GM23338 (cell line): Measurements from ENCODE around the gene RANGAP1. TPM values are rescaled to one million over a fixed set of nuclear protein-coding genes. Genes with fewer than 3 reads are reported as not detected.

ENCODE experiments used
- ATAC-seq: fragments of 200-7000 bp; cut with Tn5 transposase; 3 replicates; pipeline ENCODE4 v1.9.1; 2020
- DNase-seq: peaks from one replicate; pipeline ENCODE4 v3.0.0-alpha.2; 2015; ENCODE audit warnings: low spot score
- H2AFZ ChIP-seq: fragments of 200-600 bp; sonication (generic); 2 replicates; pipeline ENCODE4 v1.8.0; 2016; ENCODE audit warnings: antibody characterized with exemption, mild to moderate bottlenecking, moderate library complexity
- H3F3A ChIP-seq: fragments of 200-600 bp; sonication (generic); replicated peaks from 2 replicates; pipeline ENCODE4 v1.8.0; 2017; ENCODE audit warnings: antibody characterized with exemption, mixed run types, low read depth
- H3K27ac ChIP-seq: fragments of 200-600 bp; sonication (generic); 2 replicates; pipeline ENCODE4 v1.6.1; 2016; ENCODE audit warnings: low read depth
- H3K27me3 ChIP-seq: fragments of 200-600 bp; sonication (generic); 2 replicates; pipeline ENCODE4 v1.8.0; 2016; ENCODE audit warnings: mild to moderate bottlenecking, mixed run types, moderate library complexity; ENCODE audit not compliant: insufficient read depth
- H3K36me3 ChIP-seq: fragments of 200-600 bp; sonication (generic); 2 replicates; pipeline ENCODE4 v1.8.0; 2016; ENCODE audit warnings: mild to moderate bottlenecking; ENCODE audit not compliant: insufficient read depth
- H3K4me1 ChIP-seq: fragments of 200-600 bp; sonication (generic); 2 replicates; pipeline ENCODE4 v1.8.0; 2016; ENCODE audit warnings: mild to moderate bottlenecking, moderate library complexity; ENCODE audit not compliant: insufficient read depth
- H3K4me2 ChIP-seq: fragments of 200-600 bp; sonication (generic); 2 replicates; pipeline ENCODE4 v1.7.1; 2017; ENCODE audit warnings: mixed run types
- H3K4me3 ChIP-seq: fragments of 200-600 bp; sonication (generic); 2 replicates; pipeline ENCODE4 v1.6.1; 2016; ENCODE audit warnings: mixed run types
- H3K79me2 ChIP-seq: fragments of 200-600 bp; sonication (generic); replicated peaks from 2 replicates; pipeline ENCODE4 v1.8.0; 2017; ENCODE audit warnings: mild to moderate bottlenecking; ENCODE audit not compliant: insufficient read depth
- H3K9me2 ChIP-seq: fragments of 200-600 bp; sonication (generic); 2 replicates; pipeline ENCODE4 v1.8.0; 2017; ENCODE audit not compliant: insufficient read depth
- H4K20me1 ChIP-seq: fragments of 200-600 bp; sonication (generic); replicated peaks from 2 replicates; pipeline ENCODE4 v1.8.0; 2017; ENCODE audit warnings: mild to moderate bottlenecking; ENCODE audit not compliant: insufficient read depth
- H3K27ac Mint-ChIP-seq: 2 replicates; pipeline ENCODE4 v1.8.0; 2020; ENCODE audit warnings: inconsistent platforms, mild to moderate bottlenecking, moderate library complexity, mixed read lengths
- H3K27me3 Mint-ChIP-seq: 3 replicates; pipeline ENCODE4 v1.8.0; 2022; ENCODE audit warnings: low read depth, mild to moderate bottlenecking, moderate library complexity, mixed read lengths, inconsistent platforms; ENCODE audit not compliant: insufficient read depth, poor library complexity
- H3K36me3 Mint-ChIP-seq: 3 replicates; pipeline ENCODE4 v1.8.0; 2021; ENCODE audit warnings: low read depth, mild to moderate bottlenecking, inconsistent platforms, moderate library complexity, mixed read lengths
- H3K4me1 Mint-ChIP-seq: 3 replicates; pipeline ENCODE4 v1.8.0; 2020; ENCODE audit warnings: mild to moderate bottlenecking, inconsistent platforms, mixed read lengths
- H3K4me3 Mint-ChIP-seq: 3 replicates; pipeline ENCODE4 v1.8.0; 2021; ENCODE audit warnings: moderate library complexity, mild to moderate bottlenecking, inconsistent platforms, mixed read lengths
- H3K9me3 Mint-ChIP-seq: 3 replicates; pipeline ENCODE4 v1.8.0; 2020; ENCODE audit warnings: moderate library complexity, mild to moderate bottlenecking, inconsistent platforms, mixed read lengths
- CREB1 ChIP-seq: fragments of 250-450 bp; sonication (Bioruptor Pico); IDR thresholded peaks from 2 replicates; pipeline ENCODE4 v1.5.0; 2020; ENCODE audit warnings: low read depth, mild to moderate bottlenecking, moderate library complexity
- EZH2 ChIP-seq: fragments of 200-600 bp; sonication (generic); IDR thresholded peaks from one replicate; pipeline ENCODE4 v1.8.0; 2017; ENCODE audit warnings: antibody characterized with exemption, mild to moderate bottlenecking, low read depth; ENCODE audit not compliant: unreplicated experiment
- EZH2phosphoT487 ChIP-seq: fragments of 200-600 bp; sonication (generic); IDR thresholded peaks from one replicate; pipeline ENCODE4 v1.8.1; 2018; ENCODE audit warnings: antibody characterized with exemption; ENCODE audit not compliant: unreplicated experiment
- NANOG ChIP-seq: IDR thresholded peaks from 2 replicates; pipeline ENCODE4 v1.6.1; 2016; ENCODE audit warnings: antibody characterized with exemption, borderline replicate concordance
- POLR2AphosphoS5 ChIP-seq: IDR thresholded peaks from 2 replicates; pipeline ENCODE4 v1.6.1; 2016; ENCODE audit warnings: antibody characterized with exemption, low read depth
- STAT1 ChIP-seq: IDR thresholded peaks from one replicate; pipeline ENCODE4 v1.6.1; 2016; ENCODE audit warnings: antibody characterized with exemption; ENCODE audit not compliant: unreplicated experiment
- ZNF114 ChIP-seq: fragments of 250-450 bp; sonication (Bioruptor Pico); IDR thresholded peaks from 2 replicates; pipeline ENCODE4 v1.5.0; 2020; ENCODE audit warnings: mild to moderate bottlenecking, moderate library complexity
- ZNF331 ChIP-seq: fragments of 250-450 bp; sonication (Bioruptor Pico); IDR thresholded peaks from 2 replicates; pipeline ENCODE4 v1.5.0; 2020; ENCODE audit warnings: low read depth, mild to moderate bottlenecking, moderate library complexity
- polyA plus RNA-seq: library from polyadenylated mRNA; unstranded; fragments of >200 nt; fragmentation: Nextera tagmentation; extraction: Ambion mirVana; gene quantifications from 2 replicates; pipeline ENCODE4 v1.2.1, GENCODE V29; 2016
- total RNA-seq: library from RNA; depleted of rRNA; stranded (reverse); fragments of >200 nt; shearing (Covaris generic); gene quantifications from 2 replicates; pipeline ENCODE4 v1.2.3, GENCODE V29; 2014
- TF ChIP-seq, protein P1 (sequence below), 2 experiments: fragments of 200-600 bp in 1 of 2; sonication (generic) in 1 of 2; conservative IDR thresholded peaks; 2 replicates each; pipeline versions ENCODE4 v1.5.1 to v1.6.1; 2016 to 2017; ENCODE audit warnings: antibody characterized with exemption in 2 of 2, low read depth in 2 of 2, mild to moderate bottlenecking in 2 of 2, moderate library complexity in 1 of 2
- TF ChIP-seq, protein P2 (sequence below): fragments of 250-450 bp; sonication (Bioruptor Pico); IDR thresholded peaks from 2 replicates; pipeline ENCODE4 v1.5.0; 2020; ENCODE audit warnings: mild to moderate bottlenecking, moderate library complexity
- TF ChIP-seq, protein P3 (sequence below): IDR thresholded peaks from 2 replicates; pipeline ENCODE4 v1.6.1; 2016; ENCODE audit warnings: antibody characterized with exemption
- TF ChIP-seq, protein P4 (sequence below): IDR thresholded peaks from one replicate; pipeline ENCODE4 v1.6.1; 2018; ENCODE audit warnings: antibody characterized with exemption; ENCODE audit not compliant: unreplicated experiment

The RANGAP1 gene
- total and polyA plus RNA-seq, 2 experiments from 2014 or later: 54.7 to 141 TPM

DNA sequence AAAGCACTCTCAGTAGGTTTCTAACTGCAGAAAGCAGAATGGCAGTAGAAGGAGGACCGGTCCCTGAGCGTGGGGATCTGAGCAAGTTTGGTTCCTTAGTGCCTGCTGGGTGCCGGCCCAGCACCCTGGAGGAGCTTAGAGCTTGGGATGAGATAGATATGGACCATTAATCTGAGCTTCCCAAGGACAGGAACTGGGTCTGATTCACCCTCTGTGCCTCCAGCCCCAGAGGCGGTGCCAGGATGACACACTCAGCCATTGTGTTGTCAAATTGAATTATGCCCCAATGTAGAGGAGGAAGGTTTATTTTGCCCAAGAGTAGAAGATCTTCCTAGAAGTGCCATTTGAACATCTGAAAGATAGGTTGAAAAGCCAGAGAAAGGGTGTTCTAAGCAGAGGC is 19.7 kb upstream of the RANGAP1 start:
- peaks cover 30% of the 10 kb centered on the region for H4K20me1 ChIP-seq
- H3K4me3 ChIP-seq: no peak overlapping the region
- no peak overlapping the region for H3K4me3 Mint-ChIP-seq
- H2AFZ ChIP-seq: no peak overlapping the region
- H3F3A ChIP-seq: 0 out of 2 replicates have a peak, but pooled peaks cover 6% of the 10 kb centered on the region
- no peak overlapping the region for H3K27ac ChIP-seq
- no peaks in the 10 kb centered on the region for H3K36me3 ChIP-seq
- H3K9me2 ChIP-seq: no peaks in the 10 kb centered on the region
- TF ChIP-seq, protein P1, sequence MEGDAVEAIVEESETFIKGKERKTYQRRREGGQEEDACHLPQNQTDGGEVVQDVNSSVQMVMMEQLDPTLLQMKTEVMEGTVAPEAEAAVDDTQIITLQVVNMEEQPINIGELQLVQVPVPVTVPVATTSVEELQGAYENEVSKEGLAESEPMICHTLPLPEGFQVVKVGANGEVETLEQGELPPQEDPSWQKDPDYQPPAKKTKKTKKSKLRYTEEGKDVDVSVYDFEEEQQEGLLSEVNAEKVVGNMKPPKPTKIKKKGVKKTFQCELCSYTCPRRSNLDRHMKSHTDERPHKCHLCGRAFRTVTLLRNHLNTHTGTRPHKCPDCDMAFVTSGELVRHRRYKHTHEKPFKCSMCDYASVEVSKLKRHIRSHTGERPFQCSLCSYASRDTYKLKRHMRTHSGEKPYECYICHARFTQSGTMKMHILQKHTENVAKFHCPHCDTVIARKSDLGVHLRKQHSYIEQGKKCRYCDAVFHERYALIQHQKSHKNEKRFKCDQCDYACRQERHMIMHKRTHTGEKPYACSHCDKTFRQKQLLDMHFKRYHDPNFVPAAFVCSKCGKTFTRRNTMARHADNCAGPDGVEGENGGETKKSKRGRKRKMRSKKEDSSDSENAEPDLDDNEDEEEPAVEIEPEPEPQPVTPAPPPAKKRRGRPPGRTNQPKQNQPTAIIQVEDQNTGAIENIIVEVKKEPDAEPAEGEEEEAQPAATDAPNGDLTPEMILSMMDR (conservative IDR thresholded peaks at IDR 0.05; ENCODE audit: low read depth in 2 of 2): no peak
- TF ChIP-seq, protein P2, sequence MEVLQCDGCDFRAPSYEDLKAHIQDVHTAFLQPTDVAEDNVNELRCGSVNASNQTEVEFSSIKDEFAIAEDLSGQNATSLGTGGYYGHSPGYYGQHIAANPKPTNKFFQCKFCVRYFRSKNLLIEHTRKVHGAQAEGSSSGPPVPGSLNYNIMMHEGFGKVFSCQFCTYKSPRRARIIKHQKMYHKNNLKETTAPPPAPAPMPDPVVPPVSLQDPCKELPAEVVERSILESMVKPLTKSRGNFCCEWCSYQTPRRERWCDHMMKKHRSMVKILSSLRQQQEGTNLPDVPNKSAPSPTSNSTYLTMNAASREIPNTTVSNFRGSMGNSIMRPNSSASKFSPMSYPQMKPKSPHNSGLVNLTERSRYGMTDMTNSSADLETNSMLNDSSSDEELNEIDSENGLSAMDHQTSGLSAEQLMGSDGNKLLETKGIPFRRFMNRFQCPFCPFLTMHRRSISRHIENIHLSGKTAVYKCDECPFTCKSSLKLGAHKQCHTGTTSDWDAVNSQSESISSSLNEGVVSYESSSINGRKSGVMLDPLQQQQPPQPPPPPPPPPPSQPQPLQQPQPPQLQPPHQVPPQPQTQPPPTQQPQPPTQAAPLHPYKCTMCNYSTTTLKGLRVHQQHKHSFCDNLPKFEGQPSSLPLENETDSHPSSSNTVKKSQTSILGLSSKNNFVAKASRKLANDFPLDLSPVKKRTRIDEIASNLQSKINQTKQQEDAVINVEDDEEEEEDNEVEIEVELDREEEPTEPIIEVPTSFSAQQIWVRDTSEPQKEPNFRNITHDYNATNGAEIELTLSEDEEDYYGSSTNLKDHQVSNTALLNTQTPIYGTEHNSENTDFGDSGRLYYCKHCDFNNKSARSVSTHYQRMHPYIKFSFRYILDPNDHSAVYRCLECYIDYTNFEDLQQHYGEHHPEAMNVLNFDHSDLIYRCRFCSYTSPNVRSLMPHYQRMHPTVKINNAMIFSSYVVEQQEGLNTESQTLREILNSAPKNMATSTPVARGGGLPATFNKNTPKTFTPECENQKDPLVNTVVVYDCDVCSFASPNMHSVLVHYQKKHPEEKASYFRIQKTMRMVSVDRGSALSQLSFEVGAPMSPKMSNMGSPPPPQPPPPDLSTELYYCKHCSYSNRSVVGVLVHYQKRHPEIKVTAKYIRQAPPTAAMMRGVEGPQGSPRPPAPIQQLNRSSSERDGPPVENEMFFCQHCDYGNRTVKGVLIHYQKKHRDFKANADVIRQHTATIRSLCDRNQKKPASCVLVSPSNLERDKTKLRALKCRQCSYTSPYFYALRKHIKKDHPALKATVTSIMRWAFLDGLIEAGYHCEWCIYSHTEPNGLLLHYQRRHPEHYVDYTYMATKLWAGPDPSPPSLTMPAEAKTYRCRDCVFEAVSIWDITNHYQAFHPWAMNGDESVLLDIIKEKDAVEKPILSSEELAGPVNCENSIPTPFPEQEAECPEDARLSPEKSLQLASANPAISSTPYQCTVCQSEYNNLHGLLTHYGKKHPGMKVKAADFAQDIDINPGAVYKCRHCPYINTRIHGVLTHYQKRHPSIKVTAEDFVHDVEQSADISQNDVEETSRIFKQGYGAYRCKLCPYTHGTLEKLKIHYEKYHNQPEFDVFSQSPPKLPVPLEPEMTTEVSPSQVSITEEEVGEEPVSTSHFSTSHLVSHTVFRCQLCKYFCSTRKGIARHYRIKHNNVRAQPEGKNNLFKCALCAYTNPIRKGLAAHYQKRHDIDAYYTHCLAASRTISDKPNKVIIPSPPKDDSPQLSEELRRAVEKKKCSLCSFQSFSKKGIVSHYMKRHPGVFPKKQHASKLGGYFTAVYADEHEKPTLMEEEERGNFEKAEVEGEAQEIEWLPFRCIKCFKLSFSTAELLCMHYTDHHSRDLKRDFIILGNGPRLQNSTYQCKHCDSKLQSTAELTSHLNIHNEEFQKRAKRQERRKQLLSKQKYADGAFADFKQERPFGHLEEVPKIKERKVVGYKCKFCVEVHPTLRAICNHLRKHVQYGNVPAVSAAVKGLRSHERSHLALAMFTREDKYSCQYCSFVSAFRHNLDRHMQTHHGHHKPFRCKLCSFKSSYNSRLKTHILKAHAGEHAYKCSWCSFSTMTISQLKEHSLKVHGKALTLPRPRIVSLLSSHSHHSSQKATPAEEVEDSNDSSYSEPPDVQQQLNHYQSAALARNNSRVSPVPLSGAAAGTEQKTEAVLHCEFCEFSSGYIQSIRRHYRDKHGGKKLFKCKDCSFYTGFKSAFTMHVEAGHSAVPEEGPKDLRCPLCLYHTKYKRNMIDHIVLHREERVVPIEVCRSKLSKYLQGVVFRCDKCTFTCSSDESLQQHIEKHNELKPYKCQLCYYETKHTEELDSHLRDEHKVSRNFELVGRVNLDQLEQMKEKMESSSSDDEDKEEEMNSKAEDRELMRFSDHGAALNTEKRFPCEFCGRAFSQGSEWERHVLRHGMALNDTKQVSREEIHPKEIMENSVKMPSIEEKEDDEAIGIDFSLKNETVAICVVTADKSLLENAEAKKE (CRISPR knock-in tag): no peak
- TF ChIP-seq EZH2 (no peak), CREB1 (CRISPR knock-in tag) (no peak), ZNF114 (no peak), NANOG (no peak), STAT1 (no peak), EZH2phosphoT487 (no peak), POLR2AphosphoS5 (no peak), ZNF331 (CRISPR knock-in tag) (no peak)
- TF ChIP-seq, protein P3, sequence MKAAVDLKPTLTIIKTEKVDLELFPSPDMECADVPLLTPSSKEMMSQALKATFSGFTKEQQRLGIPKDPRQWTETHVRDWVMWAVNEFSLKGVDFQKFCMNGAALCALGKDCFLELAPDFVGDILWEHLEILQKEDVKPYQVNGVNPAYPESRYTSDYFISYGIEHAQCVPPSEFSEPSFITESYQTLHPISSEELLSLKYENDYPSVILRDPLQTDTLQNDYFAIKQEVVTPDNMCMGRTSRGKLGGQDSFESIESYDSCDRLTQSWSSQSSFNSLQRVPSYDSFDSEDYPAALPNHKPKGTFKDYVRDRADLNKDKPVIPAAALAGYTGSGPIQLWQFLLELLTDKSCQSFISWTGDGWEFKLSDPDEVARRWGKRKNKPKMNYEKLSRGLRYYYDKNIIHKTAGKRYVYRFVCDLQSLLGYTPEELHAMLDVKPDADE: no peak
- TF ChIP-seq, protein P4, sequence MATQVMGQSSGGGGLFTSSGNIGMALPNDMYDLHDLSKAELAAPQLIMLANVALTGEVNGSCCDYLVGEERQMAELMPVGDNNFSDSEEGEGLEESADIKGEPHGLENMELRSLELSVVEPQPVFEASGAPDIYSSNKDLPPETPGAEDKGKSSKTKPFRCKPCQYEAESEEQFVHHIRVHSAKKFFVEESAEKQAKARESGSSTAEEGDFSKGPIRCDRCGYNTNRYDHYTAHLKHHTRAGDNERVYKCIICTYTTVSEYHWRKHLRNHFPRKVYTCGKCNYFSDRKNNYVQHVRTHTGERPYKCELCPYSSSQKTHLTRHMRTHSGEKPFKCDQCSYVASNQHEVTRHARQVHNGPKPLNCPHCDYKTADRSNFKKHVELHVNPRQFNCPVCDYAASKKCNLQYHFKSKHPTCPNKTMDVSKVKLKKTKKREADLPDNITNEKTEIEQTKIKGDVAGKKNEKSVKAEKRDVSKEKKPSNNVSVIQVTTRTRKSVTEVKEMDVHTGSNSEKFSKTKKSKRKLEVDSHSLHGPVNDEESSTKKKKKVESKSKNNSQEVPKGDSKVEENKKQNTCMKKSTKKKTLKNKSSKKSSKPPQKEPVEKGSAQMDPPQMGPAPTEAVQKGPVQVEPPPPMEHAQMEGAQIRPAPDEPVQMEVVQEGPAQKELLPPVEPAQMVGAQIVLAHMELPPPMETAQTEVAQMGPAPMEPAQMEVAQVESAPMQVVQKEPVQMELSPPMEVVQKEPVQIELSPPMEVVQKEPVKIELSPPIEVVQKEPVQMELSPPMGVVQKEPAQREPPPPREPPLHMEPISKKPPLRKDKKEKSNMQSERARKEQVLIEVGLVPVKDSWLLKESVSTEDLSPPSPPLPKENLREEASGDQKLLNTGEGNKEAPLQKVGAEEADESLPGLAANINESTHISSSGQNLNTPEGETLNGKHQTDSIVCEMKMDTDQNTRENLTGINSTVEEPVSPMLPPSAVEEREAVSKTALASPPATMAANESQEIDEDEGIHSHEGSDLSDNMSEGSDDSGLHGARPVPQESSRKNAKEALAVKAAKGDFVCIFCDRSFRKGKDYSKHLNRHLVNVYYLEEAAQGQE: no peak
- peaks cover 35% of the 10 kb centered on the region for H3K4me1 Mint-ChIP-seq
- peaks cover 95% of the 10 kb centered on the region for H3K79me2 ChIP-seq
- ATAC-seq (no peak), DNase-seq (no peak)
- H3K4me1 ChIP-seq: peaks cover 13% of the 10 kb centered on the region
- H3K27ac Mint-ChIP-seq: no peak overlapping the region
- H3K27me3 ChIP-seq: no peaks in the 10 kb centered on the region
- peaks cover 10% of the 10 kb centered on the region for H3K27me3 Mint-ChIP-seq
- peaks cover 29% of the 10 kb centered on the region for H3K36me3 Mint-ChIP-seq
- H3K4me2 ChIP-seq: no peak overlapping the region
- no peaks in the 10 kb centered on the region for H3K9me3 Mint-ChIP-seq
